ES-I3 (cell line): ENCODE data around the gene MLH3.
A peak's percentile ranks its signal among the peaks of the same experiment; 100 is the strongest.

ENCODE experiments used
- H3K36me3 ChIP-seq: 2 replicates; pipeline ENCODE4 v1.6.1; 2013; ENCODE audit warnings: mild to moderate bottlenecking, low read length, control low read depth, moderate library complexity; ENCODE audit not compliant: insufficient read depth
- H3K4me1 ChIP-seq: 2 replicates; pipeline ENCODE4 v1.6.1; 2013; ENCODE audit warnings: mild to moderate bottlenecking, control low read depth, low read length; ENCODE audit not compliant: insufficient read depth
- H3K9ac ChIP-seq: 2 replicates; pipeline ENCODE4 v1.6.1; 2013; ENCODE audit warnings: low read depth, mild to moderate bottlenecking, low read length, moderate library complexity
- H3K9me3 ChIP-seq: 2 replicates; pipeline ENCODE4 v1.6.1; 2013; ENCODE audit warnings: mild to moderate bottlenecking, low read length, moderate library complexity; ENCODE audit not compliant: control insufficient read depth, insufficient read depth

Gene MLH3

DNA sequence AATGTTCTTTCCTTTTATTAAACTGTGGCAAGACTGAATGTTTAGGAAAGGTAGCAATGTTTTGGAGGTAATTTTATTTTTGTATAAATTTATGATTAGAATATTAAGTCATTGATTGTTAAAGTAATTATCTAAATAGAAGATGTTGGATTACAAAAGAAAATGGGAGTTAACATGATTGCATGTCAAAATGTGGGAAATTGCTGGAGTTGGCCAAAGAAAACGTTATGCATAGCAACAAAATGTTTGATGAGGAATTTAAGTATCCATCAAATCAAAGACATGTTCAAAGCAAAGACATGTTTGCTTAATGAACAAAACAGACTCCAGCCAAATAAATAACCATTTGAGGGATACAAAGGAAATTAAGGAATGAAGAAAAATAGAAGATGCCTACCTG lies 3.2 kb upstream of the MLH3 start:
- H3K4me1 ChIP-seq = no peaks in the 10 kb centered on the region
- no peak overlapping the region for H3K9ac ChIP-seq
- H3K9me3 ChIP-seq = no peaks in the 10 kb centered on the region
- H3K36me3 ChIP-seq = no peaks in the 10 kb centered on the region

DNA sequence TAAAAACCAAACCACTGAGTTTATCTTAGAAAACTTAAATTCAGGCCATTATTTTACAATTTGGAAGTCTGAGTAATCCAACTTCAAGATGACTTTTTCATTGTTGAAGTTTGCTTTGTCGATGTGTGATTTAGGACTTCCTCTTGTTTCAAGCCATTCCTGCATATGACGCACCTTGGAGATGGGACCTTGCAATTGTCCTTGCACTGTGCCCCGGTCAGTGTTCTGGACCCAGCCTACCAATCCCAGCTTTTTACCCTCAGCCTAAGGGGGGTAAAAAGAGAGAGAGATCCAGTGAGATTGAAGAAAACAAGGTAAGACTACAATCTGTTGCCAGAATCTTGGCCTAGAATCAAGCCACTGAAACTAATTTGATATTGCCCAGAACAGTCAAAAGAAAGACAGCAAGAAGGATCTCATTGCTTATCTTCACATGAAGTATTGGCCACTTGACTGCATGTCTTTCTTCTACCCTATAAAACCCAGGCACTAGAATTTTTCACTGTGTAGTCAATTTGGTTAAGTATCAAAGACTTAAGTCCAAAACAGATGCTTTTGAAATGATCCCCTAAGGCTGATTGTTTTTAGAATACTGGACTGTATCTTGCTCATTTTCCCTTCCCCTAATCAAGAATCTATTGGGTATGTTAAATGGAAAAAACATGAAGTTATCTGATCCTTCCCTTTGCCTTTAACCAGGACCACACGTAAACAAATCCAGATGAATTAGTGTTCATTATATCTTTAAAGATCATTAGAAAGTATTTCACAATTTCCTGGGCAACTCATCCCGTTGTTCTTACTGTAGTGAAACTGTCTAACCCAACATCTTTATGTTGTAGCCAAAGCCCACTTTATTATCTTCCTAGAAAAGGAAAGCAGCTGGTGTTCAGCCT lies 2.4 kb upstream of the MLH3 start:
- H3K4me1 ChIP-seq = no peaks in the 10 kb centered on the region
- no peak overlapping the region for H3K9ac ChIP-seq
- no peaks in the 10 kb centered on the region for H3K36me3 ChIP-seq
- H3K9me3 ChIP-seq = no peaks in the 10 kb centered on the region

DNA sequence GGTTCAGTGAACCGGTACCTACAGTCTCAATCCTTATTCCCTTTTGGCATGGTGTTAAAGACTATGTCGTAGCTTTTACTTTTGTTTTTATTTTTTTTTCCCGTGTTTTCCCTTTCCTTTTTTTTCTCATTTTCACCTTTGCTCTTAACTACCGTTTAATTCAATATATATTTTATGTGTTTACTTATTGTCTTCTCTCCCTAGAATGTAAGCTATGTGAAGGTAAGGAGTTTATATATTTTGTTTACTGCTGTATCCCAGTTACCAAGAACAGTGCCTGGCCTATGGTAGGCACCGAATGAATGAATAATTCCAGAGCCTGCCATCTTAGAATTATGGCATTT lies 261 bp upstream of the MLH3 start:
- H3K36me3 ChIP-seq = no peaks in the 10 kb centered on the region
- H3K4me1 ChIP-seq = no peaks in the 10 kb centered on the region
- peak overlapping the region; percentile 66; the same call in 1 of the 2 replicates for H3K9ac ChIP-seq
- no peaks in the 10 kb centered on the region for H3K9me3 ChIP-seq

DNA sequence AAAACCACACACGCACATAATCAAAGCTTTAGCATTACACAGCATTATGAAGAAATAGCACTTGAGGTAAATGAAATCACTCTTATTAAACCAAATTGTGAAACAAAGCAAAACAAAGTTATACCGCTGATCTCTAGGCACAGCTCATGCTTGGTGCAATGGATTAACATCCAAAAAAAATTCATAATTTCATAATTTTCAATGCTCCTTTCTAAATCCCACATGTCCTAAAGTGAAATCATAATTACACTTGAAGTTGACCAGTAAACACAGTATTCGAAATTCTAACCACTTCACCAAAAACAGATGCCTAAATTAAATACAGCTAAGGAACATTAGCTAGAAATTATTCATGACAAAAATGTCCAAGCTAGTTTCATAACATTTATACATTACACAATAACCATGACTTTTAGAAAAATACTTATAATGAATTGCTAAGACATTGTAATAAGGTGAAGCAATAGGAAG lies 1.5 kb downstream of the MLH3 start:
- H3K9ac ChIP-seq = no peak overlapping the region
- no peaks in the 10 kb centered on the region for H3K4me1 ChIP-seq
- H3K36me3 ChIP-seq = no peaks in the 10 kb centered on the region
- no peaks in the 10 kb centered on the region for H3K9me3 ChIP-seq

DNA sequence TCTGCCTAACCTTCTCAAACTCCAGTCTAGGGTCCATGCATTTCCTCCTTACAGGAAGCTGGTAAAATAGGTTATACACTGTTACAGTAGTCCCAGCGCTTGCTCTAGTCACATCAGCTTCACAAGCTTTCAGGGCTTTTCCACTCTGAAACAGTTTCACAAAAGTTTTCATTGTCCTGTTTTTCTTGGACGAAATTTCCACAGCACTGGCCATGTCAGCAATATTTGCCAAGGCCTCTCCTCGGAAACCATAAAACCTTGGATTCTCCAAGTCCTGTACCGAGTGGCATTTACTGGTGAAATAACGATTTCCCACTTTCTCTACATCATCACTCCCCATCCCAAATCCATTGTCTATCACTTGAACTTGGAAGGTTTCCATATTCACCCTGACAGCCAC lies 2.1 kb downstream of the MLH3 start:
- H3K9me3 ChIP-seq = no peaks in the 10 kb centered on the region
- no peaks in the 10 kb centered on the region for H3K4me1 ChIP-seq
- no peak overlapping the region for H3K9ac ChIP-seq
- H3K36me3 ChIP-seq = no peaks in the 10 kb centered on the region

DNA sequence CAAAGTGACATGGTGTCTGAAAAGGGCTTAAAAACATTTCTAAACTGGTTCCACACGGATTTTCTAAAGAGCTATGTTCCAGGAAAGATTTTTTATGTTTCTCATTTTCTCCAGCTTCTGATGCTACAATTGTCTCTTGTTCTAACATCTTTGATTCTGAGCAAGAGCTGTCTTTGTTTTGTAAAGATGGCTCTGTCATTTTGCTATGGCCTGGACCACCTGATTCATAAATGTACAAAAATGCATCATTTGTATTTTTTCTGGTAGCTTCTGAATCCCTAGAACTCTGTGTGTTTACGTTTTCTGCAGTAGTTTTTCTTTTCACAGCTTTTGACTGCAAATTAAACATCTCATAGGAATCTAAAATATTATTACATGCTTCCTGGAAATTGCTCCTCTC lies 3.2 kb downstream of the MLH3 start:
- Histone ChIP-seq H3K9me3 (no peaks in the 10 kb centered on the region), H3K36me3 (no peaks in the 10 kb centered on the region), H3K4me1 (no peaks in the 10 kb centered on the region), H3K9ac (no peak overlapping the region)

DNA sequence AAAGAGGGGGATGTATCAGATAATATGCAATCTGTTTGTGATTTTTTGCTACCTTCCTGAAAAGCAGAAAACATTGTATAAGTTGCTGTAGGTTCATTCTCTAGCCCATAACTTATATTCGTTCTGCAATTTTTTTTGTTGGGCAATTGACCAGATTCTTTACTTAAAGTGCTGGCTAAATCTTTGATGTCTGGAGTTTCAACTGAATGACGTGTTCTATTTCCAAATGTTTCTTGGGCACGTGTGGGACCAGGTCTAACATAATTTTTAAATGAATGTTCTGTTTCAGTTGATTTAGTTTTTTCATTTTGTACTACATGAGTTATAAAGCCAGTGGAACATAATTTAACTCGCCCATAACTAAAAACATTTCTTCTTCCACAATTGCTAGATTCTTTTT lies 3.8 kb downstream of the MLH3 start:
- no peak overlapping the region for H3K9ac ChIP-seq
- H3K36me3 ChIP-seq = no peaks in the 10 kb centered on the region
- no peaks in the 10 kb centered on the region for H3K9me3 ChIP-seq
- H3K4me1 ChIP-seq = no peaks in the 10 kb centered on the region

DNA sequence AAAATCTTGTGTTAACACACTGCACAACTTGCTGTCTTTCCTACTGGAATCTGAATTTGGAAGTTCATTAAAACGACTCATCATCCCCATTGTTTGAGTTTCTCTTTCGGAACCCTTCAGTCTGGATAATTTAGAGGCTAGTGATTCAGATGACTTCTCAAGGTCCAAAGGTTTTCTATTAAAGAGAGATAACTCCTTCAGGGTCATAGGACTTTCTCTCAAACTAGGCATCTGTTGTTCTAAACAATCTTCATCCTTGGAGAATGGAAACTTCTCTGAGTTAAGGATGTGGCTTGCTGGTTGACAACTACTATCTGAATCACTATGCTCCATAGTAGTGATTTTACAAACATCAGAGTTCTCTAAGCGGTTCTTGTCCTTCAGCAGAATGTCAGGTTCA lies 4.4 kb downstream of the MLH3 start:
- Histone ChIP-seq H3K9ac (no peak overlapping the region), H3K4me1 (no peaks in the 10 kb centered on the region), H3K36me3 (no peaks in the 10 kb centered on the region), H3K9me3 (no peaks in the 10 kb centered on the region)

DNA sequence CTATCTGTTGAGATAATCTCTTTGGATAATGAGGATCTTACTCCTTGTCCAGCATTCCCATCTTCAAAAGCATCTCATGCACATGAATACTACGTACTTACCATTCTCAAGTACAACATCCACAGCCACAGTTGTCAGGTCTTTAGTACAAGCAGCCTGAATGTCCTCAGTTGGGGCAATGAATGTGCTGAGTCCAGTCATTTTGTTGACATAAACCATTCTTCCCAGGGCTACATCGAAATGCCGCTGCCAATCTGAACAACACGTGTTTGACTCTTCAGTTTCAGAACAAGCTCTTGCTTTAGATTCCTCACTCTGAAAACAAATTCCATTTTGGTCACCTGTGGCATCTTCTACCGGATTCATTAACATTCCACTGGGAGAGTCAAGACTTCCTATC lies 5.0 kb downstream of the MLH3 start:
- Histone ChIP-seq H3K4me1 (no peaks in the 10 kb centered on the region), H3K9ac (no peak overlapping the region), H3K36me3 (no peaks in the 10 kb centered on the region), H3K9me3 (no peaks in the 10 kb centered on the region)

DNA sequence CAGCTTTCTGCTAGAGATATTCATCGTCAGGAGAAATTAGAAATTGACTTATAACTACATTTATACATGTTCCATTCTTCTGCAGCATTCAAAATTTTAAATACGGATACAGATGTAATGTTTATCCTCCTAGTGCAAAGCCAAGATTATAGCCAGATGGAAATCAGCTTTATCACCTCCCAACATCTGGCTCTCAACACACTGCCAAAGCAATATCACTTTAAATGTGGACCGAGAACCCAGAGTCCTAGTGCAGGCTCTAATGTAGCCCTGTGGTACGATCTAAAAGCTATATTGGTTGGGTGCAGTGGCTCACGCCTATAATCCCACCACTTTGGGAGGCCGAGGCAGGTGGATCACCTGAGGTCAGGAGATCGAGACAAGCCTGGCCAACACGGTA lies 6.5 kb downstream of the MLH3 start:
- Histone ChIP-seq H3K4me1 (no peaks in the 10 kb centered on the region), H3K9me3 (no peaks in the 10 kb centered on the region), H3K36me3 (no peaks in the 10 kb centered on the region), H3K9ac (no peak overlapping the region)

DNA sequence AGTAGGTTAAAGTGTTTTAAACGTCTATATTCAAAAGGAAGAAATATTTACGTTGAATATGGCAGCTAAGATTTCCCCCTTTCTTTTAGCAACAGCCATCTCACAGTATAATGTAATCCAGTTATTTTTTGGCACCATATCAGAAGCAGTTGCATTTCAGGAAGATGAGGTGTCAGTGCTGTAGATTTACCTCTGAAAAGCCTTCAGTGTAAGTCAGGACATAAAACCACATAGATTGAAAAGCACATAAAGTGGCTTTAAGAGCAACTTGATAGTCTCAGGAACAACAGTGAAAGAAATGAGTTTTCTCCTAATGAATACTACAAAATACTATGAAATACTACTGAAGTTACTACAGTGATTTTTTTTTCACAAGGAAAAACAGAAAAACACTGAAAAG lies 6.9 kb downstream of the MLH3 start:
- Histone ChIP-seq H3K9ac (no peak overlapping the region), H3K36me3 (no peaks in the 10 kb centered on the region), H3K4me1 (no peaks in the 10 kb centered on the region), H3K9me3 (no peaks in the 10 kb centered on the region)

DNA sequence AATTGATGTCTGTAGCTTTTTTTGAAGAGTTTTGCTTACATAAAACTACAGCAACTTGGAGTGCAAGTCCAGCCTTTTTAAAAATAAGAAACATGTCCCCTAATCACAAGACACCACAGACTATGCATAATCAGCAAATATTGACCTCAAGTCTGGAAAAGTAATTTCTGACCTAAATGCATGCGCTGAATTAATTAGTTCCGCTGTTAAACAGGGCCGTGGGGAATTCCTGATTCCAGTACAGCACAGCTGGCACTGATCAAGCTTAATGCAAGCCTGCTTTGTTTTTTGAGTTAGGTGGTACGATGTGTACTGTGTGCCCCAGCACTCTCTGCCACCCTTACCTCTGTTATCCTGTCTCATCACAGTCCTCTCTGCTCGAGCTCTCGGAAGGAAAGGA lies 9.2 kb downstream of the MLH3 start:
- no peaks in the 10 kb centered on the region for H3K4me1 ChIP-seq
- no peaks in the 10 kb centered on the region for H3K9me3 ChIP-seq
- no peak overlapping the region for H3K9ac ChIP-seq
- H3K36me3 ChIP-seq = no peaks in the 10 kb centered on the region; the same call in 1 of the 2 replicates

DNA sequence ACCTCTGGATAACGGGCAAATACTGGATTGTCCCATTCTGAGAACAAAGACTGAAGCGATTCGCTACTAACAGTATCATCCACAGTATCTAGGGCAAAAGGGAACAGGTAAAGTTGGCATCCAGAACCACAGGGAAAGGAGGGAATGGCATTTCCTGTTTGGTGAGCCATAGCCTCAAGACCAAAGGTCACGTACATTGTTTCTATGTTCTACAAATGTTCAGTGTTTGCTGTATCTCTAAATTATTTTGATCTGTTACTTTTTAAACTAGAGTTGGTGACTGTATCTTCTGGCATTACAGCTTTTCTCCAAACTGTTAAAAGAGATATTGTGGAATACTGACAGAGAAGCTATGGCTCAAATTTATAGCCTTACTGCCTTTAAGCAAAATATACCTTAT lies 9.7 kb downstream of the MLH3 start:
- Histone ChIP-seq H3K4me1 (no peaks in the 10 kb centered on the region), H3K9ac (no peak overlapping the region), H3K9me3 (no peaks in the 10 kb centered on the region), H3K36me3 (no peaks in the 10 kb centered on the region; the same call in 1 of the 2 replicates)

DNA sequence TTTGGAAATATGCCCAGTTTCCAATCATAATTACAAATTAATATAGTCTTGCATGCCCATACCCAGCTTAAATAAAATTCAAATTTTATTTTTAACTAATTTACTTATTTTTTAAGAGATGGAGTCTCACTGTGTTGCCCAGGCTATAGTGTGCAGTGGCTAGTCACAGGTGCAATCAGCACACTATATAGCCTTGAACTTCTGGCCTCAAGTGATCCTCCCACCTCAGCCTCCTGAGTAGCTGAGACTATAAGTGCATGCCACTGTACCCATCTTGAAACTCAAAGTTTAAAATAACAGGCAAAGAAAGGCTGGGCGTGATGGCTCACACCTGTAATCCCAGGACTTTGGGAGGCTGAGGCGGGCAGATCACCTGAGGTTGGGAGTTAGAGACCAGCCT lies 10.3 kb downstream of the MLH3 start:
- H3K9ac ChIP-seq = no peak overlapping the region
- no peaks in the 10 kb centered on the region for H3K4me1 ChIP-seq
- H3K9me3 ChIP-seq = no peaks in the 10 kb centered on the region
- H3K36me3 ChIP-seq = no peaks in the 10 kb centered on the region; the same call in 1 of the 2 replicates

DNA sequence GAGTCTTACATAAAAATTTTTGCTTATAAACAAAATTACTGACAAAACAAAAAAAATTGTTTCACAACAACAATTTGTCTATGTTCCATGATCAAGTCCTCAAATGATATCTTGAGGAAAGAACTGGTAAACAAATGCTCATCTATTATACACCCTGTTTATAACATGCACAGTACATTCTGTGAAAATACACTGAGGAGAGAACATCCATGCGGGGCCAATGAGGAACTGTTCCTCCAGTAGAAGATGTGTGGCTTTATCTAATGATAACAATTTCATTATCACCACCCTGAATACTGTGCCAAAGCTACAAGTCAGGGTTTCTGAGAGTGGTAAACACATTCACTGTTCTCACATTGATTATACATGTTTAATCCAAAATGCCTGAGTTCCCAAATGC lies 10.8 kb downstream of the MLH3 start:
- no peaks in the 10 kb centered on the region; the same call in 1 of the 2 replicates for H3K36me3 ChIP-seq
- no peaks in the 10 kb centered on the region for H3K4me1 ChIP-seq
- no peaks in the 10 kb centered on the region for H3K9me3 ChIP-seq
- H3K9ac ChIP-seq = no peak overlapping the region
